Measurements from ENCODE around the gene UNCX.
"Not testable (repeated sequence)": the region's sequence is repeated elsewhere in the genome, so short reads cannot be mapped to it uniquely, and the experiment has no call there.

The UNCX gene

DNA sequence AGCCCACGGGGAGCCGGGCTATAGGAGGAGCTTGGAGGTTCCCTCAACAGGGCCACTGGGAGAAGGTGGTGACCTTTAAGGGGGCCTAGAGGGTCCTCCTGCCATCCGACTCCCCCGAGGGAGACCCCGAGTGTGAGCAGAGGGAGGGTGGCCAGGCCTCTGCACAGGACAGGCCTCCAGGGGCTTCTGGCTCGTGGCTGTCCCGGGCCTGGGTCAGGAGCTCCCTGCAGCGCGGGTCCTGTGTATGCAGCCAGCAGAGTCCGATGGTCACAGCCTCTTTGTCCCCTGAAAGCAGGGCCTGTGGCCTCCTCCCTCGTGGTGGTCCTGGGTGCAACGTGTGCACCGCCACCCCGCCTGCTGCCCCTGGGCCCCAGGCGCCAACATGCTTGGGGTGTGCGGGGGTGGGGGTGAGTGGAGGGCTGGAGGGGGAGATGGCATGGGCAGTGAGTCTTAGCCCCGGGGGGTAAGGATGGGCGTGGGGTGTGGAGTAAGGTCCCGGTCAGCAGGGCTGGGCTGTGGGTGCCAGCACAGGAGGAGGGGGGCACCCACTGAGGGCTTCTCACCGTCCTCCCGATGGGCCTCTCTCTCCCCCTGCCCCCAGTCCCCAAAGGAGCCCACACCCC is 27.1 kb downstream of the UNCX start:
- DNase-seq = no peak

- no peak for DNase-seq
Measured at GRCh38 chr7:1260244-1260635, 27.6 kb downstream of the UNCX start.

GRCh38 chr7:1261036-1261435 is 28.4 kb downstream of the UNCX start:
- DNase-seq = not testable (repeated sequence)

DNA sequence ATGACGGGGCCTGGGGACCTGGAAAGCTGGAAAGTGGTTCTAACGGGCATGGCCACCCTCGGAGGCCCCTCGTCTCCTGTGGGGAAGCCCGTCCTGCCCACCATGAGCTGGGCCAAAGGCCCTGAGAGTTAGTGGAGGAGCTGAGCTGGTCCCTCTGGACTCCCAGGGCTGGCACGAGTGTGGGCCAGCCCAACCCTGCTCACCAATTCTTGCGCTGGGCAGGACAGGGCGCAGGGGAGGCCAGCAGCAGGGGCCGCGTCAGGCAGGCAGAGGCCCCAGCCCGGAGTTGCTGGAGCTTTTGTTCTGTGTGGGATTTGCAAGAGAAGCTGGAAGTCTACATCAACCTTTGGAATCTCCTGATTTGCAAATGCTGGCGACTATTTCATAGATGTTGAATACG is 29.8 kb downstream of the UNCX start:
- DNase-seq = no peak

- no peak for DNase-seq
Measured at GRCh38 chr7:1263391-1263951, 30.8 kb downstream of the UNCX start.

DNA sequence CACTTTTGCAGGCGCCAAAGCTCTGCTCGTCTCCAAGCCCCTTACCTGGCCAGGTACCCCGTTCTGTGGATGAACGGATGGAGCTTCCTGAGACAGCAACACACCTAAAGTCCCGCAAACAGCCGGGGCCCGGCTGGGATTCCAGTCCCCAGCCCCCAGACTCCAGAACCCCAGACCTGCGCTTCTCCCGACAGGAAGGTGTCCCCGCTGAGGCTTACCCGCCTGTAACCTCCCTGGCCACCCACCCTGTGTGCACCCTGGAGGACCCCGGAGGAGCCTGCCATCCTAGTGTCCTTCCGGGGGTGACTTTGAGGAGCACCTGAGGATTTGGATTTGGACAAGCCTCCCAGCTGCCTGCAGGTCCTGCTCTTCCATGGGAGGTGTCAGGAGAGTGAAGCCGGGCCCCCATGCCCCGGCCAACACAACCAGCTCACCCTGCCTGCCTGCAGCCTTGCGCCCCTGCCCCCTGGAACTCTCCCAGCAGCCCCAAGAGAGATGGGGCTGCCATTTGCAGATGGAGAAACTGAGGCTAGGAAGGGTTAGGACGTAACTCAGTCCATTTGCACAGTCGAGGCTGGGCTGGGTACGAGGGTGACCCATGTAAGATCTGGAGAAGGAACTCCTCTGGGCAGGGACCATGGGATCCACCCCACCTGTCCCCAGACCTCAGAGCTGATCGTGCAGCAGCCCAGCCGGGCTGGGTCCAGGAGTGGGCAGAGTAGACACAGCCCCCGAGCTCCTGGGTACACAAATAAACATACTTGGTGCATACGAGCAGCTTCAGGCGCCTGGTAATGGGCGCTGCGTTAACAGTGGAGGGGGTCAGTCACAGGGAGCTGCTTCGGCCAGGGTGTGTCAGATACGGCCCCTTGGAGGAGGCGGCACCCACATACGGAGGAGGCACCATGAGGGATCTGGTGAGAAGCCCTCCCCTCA is 31.9 kb downstream of the UNCX start:
- no peak for DNase-seq

GRCh38 chr7:1267016-1267900 is 34.6 kb downstream of the UNCX start:
- DNase-seq = no peak

DNA sequence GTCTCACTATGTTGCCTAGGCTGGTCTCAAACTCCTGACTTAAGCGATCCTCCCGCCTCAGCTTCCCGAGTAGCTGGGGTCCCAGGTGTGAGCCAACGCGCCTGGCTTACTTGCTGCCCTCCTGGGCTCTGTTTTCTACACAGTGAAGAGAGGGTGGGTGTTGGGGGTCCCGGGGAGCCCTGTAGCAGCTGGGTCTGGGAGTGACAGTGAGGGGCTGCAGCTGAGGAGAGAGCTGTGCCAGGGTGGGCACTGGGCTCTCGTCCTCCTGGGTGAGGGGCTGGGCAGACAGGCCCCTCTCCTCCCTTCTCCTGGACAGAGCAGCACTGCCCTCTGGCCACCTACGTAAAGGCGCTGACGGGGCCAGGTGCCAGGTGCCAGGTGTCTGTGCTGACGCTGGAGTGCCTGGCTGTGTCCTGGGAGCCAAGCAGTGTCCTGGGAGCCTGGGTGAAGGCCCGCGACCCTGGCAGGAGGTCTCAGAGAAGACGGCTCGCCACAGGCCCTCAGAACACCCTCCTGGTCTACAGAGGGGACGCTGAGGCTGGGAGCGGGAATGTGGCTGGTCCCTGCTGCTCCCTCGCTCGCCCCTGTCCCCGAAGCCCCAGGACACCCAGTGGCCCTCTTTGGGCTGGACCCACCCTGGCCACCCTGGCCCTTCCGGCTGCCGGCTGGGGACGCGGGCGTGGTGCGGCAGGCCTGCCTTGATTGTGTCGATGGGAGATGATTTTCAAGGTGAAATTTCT is 35.6 kb downstream of the UNCX start:
- DNase-seq = no peak

DNA sequence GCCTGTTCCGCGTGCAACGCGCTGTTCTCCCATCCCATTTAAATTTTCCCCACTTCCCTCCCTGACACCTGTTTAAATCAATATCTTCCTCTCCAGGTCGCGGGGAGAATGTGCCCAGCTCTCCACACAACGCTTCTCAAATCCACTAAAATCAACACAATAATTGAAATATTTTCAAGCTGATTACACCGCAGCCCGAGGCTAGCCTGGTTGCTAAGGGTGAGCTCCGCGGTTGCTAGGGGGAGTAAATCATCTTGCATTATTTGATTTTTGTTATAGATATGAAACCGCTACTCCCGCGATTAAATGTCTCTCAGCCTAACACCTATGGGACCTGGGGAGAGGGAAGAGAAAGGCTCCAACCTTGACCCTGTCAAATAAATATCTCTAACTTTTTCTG is 36.2 kb downstream of the UNCX start:
- no peak for DNase-seq

DNA sequence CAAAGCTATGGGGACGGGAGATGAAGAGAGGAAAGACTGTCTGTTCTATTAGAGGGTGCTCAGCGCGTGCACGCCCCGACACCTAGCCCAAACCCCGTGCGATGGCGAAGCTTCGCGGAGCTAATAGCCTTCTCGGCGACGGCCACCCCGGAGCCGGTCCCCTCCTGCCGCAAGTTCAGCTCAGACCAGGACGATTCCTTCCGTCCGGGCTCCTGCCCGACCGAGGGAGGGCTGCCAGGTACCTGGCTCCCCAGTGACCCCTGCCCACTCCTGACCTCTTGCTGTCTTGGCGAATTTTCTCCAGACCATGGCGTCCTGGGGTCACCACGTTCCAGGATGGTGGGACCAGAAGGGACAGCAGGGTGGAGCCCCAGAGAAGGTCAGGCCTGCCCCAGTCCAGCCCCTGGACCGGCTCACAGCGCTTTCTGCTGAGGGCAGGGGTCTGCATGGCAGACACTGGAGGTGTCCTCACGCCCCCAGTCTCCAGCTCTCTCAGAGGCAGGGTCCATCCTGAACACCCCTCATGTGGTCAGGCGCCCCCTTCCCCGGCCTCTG is 36.7 kb downstream of the UNCX start:
- DNase-seq = no peak

DNA sequence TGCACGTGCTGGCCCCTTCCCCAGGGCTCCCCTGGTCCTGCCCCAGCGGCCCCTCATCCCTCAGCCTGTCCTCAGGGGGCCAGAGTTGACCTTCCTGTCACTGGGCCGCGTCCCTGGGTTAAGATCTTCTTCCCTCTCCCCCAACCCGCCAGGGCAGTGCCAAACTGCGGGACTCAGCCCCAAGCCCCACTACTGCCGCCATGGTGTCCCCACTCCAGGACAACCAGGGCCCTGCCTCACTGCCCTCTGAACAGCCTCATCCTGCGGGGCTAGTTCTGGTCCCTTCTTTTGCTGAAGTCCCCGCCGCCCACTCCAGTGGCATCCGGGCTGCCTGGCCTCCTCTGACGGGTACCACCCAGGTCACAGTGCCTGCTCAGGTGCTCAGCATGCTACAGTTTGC is 37.5 kb downstream of the UNCX start:
- no peak for DNase-seq

DNA sequence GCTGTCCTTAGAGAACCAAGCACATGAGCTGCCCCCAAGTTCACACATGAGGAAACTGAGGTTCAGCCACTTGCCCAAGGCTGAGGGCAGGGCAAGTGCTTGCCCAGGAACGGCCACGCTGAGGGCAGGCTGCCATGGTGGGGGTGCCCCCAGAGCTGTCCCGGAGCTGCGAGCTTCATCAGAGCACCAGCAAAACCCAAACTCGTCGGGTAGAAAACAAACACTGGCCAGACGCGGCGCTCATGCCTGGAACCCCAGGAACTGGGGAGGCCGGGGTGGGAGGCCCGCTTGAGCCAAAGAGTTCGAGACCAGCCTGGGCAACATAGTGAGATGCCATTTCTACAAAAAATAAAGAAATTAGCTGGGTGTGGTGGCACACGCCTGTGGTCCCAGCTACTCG is 38.4 kb downstream of the UNCX start:
- DNase-seq = no peak

- no peak for DNase-seq
Measured at GRCh38 chr7:1271656-1272055, 39.0 kb downstream of the UNCX start.

GRCh38 chr7:1272136-1272535 is 39.5 kb downstream of the UNCX start:
- DNase-seq = not testable (repeated sequence)

DNA sequence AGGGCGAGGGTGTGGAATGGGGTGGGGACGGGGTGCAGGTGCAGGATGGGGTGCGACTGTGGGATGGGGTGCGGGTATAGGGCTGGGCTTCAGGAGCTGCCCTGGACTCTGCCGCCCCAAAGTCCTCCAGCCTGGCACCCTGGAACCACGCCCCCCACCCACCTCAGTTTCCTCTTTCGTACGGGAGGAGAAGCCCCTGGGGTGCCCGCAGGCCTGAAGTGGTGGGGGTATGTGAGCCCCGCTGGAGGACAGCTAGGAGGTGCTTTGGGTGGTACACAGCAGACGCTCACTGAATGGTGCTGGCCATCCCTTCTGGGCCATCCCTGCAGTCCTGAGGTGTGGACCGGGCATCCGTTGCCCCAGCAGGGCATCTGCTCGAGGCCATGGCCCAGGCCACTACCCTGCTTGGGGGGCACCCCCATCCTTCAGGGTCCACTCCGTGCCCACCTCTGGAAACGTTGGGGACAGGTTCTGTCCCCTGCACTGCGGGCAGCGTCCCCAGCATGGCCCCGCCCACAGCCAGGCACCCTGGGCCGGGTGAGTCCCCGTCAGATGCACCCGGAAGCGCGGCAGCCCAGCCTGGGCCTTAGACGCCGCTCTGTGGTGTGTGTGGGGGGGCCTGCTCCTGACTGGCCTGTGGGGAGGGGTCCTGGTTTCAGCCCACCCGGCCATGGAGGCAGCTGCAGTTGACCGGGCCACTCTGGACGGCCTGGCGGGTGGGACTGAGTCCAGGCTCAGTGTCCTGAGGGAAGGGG is 41.6 kb downstream of the UNCX start:
- DNase-seq = no peak

DNA sequence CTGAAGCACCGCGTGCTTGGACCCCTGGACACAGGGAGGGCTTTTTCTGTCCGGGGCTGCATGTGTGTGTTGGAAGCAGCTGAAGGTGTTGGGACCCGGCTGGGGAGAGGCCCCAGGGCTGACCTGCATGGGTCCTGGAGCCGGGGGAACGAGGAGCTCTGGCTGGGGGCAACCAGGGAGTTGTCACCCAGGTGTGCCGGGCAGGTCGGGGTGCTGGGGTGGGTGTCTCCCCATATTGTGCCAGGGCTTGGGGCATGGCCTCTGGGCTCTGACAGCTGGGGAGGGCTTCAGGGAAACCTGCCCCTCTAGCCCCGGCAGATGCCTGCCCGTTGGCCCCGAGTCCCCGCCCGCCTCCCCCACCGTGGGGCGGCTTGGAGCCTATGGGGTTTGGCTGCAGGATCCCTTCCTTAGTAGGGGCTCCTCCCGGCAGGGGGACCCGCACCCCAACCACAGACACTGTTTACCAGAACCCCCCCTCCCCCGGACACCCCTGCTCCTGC is 42.3 kb downstream of the UNCX start:
- no peak for DNase-seq

GRCh38 chr7:1275451-1276381 is 43.0 kb downstream of the UNCX start:
- DNase-seq = no peak

- DNase-seq = no peak
Measured at GRCh38 chr7:1276626-1277175, 44.0 kb downstream of the UNCX start.

DNA sequence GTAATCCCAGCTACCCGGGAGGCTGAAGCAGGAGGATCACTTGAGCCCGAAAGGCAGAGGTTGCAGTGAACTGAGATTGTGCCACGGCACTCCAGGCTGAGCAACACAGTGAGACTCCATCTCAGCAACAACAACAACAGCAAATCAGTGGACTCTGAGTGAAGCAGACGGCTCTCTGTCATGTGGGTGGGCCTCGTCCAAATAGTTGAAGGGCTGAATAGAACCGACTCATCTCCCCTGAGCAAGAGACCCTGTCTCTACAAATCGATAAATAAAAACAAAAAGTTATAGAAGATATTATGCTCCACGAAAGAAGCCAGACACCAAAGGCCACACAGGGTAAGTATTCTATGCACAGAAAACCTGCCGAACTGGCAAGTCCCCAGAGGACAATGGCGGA is 45.9 kb downstream of the UNCX start:
- DNase-seq = no peak

GRCh38 chr7:1279041-1279440 is 46.4 kb downstream of the UNCX start:
- no peak for DNase-seq
